ENCODE data around the gene SENP8. TPM values are rescaled to one million over a fixed set of nuclear protein-coding genes. Genes with fewer than 3 reads are reported as not detected.

Gene SENP8
- total and polyA plus RNA-seq, 4 donors, result 1.5 to 3.5 (median 2.6) TPM

DNA sequence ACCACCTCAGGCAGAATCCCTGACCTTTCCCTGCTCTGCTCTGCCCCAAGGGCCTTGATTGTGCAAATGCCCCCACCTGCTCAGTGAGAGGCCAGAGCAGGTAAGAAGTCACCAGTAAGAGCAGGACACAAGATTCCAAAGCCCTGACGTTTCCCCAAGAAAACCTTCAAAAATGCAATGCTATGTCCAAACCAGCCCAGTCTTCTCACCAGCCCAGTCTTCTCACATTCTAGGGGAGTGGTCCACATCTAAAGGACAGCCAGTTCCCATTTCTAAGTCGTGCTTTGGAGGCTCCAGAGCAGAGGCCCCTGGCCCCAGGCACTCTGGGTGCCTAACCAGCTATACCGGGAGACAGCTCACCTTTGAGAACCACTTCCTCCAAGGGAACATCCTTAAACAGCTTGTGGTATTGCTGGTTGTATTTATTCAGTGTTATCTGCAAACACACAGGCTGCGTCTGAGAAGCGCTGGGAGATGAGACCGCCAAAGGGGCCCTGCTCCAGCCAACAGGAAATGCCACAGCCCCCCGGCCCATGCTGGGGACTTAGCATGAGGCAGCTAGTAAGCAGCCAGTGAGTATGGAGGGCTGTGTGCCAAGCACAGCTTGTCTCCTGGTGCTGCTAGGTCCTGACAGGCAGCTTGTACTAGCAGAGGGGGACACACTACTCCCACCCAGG is 50.1 kb downstream of the SENP8 start:
- no peak for ATAC-seq (ENCODE audit: insufficient read depth, low FRiP score)
- H3K27ac ChIP-seq (ENCODE audit: low read depth in 1 of 2, low read length in 1 of 2), result peak overlapping the region in 1 of 2 donors; percentile 70
- DNase-seq, result peak; percentile 95 to 98 (median 97)
- H3K27me3 ChIP-seq (ENCODE audit: control insufficient read depth in 3 of 3, insufficient read depth in 3 of 3, low read length in 2 of 3), result no peaks in the 10 kb centered on the region
- TF ChIP-seq, protein P1, sequence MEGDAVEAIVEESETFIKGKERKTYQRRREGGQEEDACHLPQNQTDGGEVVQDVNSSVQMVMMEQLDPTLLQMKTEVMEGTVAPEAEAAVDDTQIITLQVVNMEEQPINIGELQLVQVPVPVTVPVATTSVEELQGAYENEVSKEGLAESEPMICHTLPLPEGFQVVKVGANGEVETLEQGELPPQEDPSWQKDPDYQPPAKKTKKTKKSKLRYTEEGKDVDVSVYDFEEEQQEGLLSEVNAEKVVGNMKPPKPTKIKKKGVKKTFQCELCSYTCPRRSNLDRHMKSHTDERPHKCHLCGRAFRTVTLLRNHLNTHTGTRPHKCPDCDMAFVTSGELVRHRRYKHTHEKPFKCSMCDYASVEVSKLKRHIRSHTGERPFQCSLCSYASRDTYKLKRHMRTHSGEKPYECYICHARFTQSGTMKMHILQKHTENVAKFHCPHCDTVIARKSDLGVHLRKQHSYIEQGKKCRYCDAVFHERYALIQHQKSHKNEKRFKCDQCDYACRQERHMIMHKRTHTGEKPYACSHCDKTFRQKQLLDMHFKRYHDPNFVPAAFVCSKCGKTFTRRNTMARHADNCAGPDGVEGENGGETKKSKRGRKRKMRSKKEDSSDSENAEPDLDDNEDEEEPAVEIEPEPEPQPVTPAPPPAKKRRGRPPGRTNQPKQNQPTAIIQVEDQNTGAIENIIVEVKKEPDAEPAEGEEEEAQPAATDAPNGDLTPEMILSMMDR (IDR thresholded peaks at IDR 0.05; ENCODE audit: control extremely low read depth, extremely low read depth), result no peak
- H3K9ac ChIP-seq (ENCODE audit: insufficient read depth in 1 of 2, low read length in 2 of 2), result peak overlapping the region in 1 of 2 donors; percentile 51
- WGBS, 2 donors, result 11 to 21% methylated on average over 7 of the region's 7 CpGs
- no peaks in the 10 kb centered on the region for H3K36me3 ChIP-seq (ENCODE audit: control insufficient read depth in 4 of 4, insufficient read depth in 4 of 4, low read length in 4 of 4)
- no peak overlapping the region for H3K4me3 ChIP-seq
- peaks cover 0 to 36% (median 8%) of the 10 kb centered on the region in 5 donors for H3K4me1 ChIP-seq (ENCODE audit: control insufficient read depth in 5 of 5, insufficient read depth in 5 of 5, low read length in 5 of 5)
- H3K9me3 ChIP-seq (ENCODE audit: control insufficient read depth in 4 of 4, insufficient read depth in 3 of 4, low read length in 3 of 4), result no peaks in the 10 kb centered on the region

GRCh38 chr15:72168808-72169190 is 50.6 kb downstream of the SENP8 start:
- no peak overlapping the region for H3K4me3 ChIP-seq
- WGBS, 2 donors, result 53 to 62% methylated on average over 4 of the region's 4 CpGs
- no peaks in the 10 kb centered on the region for H3K27me3 ChIP-seq (ENCODE audit: control insufficient read depth in 3 of 3, insufficient read depth in 3 of 3, low read length in 2 of 3)
- TF ChIP-seq, protein P1 (IDR thresholded peaks at IDR 0.05; ENCODE audit: control extremely low read depth, extremely low read depth), result no peak
- ATAC-seq (ENCODE audit: insufficient read depth, low FRiP score), result no peak
- H3K36me3 ChIP-seq (ENCODE audit: control insufficient read depth in 4 of 4, insufficient read depth in 4 of 4, low read length in 4 of 4), result no peaks in the 10 kb centered on the region
- peak overlapping the region in 1 of 2 donors; percentile 70 for H3K27ac ChIP-seq (ENCODE audit: low read depth in 1 of 2, low read length in 1 of 2)
- peak overlapping the region in 1 of 2 donors; percentile 1 for H3K9ac ChIP-seq (ENCODE audit: insufficient read depth in 1 of 2, low read length in 2 of 2)
- no peaks in the 10 kb centered on the region for H3K9me3 ChIP-seq (ENCODE audit: control insufficient read depth in 4 of 4, insufficient read depth in 3 of 4, low read length in 3 of 4)
- peak; percentile 88 to 91 (median 88) for DNase-seq
- H3K4me1 ChIP-seq (ENCODE audit: control insufficient read depth in 5 of 5, insufficient read depth in 5 of 5, low read length in 5 of 5), result peaks cover 0 to 36% (median 8%) of the 10 kb centered on the region in 5 donors

DNA sequence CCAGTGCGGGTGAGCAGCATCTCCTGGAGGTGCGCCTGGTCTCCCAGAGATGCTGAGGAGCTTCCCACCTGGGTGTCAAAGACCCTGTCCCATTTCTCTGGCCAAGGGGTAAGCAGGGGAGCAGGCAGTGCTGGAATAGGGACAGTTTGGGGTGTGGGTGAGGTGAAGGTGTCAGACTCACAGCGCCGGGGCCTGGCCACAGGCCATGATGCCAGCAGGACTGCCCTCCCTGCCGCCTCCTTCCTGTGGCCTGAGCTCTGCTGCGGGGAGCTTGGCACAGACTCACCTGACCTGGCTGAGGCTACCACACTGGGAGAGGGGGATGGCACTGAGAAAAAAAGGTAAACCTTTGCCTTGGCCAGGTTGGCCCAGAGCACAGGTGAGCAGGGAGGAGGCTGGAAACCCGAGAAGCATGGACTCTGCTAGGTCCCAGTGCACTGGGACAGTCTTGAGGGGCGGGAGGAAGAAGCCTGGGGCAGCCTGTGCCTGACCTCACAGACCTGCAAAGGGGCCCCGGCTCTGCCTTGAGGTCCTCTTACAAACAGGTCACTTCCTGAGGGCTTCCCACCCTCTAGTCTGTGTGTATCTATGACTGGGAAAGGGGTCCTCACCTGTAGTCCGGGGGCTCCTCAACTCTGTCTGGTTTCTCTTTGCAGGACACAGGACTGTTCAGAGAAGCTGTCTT is 51.2 kb downstream of the SENP8 start:
- no peak overlapping the region for H3K4me3 ChIP-seq
- H3K9ac ChIP-seq (ENCODE audit: insufficient read depth in 1 of 2, low read length in 2 of 2), result no peak overlapping the region
- TF ChIP-seq, protein P1 (IDR thresholded peaks at IDR 0.05; ENCODE audit: control extremely low read depth, extremely low read depth), result no peak
- WGBS, 2 donors, result 76 to 83% methylated on average over 10 of the region's 10 CpGs
- no peaks in the 10 kb centered on the region for H3K9me3 ChIP-seq (ENCODE audit: control insufficient read depth in 4 of 4, insufficient read depth in 3 of 4, low read length in 3 of 4)
- no peak for DNase-seq
- ATAC-seq (ENCODE audit: insufficient read depth, low FRiP score), result no peak
- H3K36me3 ChIP-seq (ENCODE audit: control insufficient read depth in 4 of 4, insufficient read depth in 4 of 4, low read length in 4 of 4), result no peaks in the 10 kb centered on the region
- H3K4me1 ChIP-seq (ENCODE audit: control insufficient read depth in 5 of 5, insufficient read depth in 5 of 5, low read length in 5 of 5), result peaks cover 0 to 36% (median 8%) of the 10 kb centered on the region in 5 donors
- H3K27me3 ChIP-seq (ENCODE audit: control insufficient read depth in 3 of 3, insufficient read depth in 3 of 3, low read length in 2 of 3), result no peaks in the 10 kb centered on the region
- H3K27ac ChIP-seq (ENCODE audit: low read depth in 1 of 2, low read length in 1 of 2), result no peak overlapping the region
